ENCODE measurements around the gene ZNF512B. TPM values are rescaled to one million over a fixed set of nuclear protein-coding genes. Genes with fewer than 3 reads are reported as not detected.
"Not testable (repeated sequence)": the region's sequence is repeated elsewhere in the genome, so short reads cannot be mapped to it uniquely, and the experiment has no call there.

The ZNF512B gene
- total RNA-seq, 1 donor from 2014 or later: 17.6 TPM

DNA sequence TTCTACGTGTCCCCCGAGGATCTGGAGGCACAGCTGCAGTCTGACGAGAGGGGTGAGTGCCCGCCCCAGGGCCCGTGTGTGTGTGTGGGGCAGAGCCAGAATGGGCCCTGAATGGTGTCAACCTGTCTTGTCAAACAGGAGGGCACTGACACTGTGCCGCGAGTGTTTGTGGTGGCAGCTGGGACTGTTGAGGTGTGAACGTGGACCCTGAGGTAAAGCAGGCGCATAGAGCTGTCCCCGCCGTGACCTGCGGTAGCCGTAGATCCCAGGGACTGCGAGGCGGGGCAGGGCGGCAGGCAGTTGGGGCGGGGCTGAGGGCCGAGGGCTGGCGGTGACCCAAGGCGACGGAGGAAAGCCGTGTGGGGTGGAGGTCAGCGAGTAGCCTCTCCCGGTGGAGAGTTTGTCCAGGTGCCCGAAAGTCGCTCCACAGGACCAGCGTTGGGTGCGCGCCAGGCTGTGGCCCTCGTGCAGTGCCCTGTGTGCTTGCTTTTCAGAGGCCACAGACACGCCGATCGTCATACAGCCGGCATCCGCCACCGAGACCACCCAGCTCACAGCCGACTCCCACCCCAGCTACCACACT is 38.7 kb downstream of the ZNF512B start:
- no peaks in the 10 kb centered on the region for H3K27me3 ChIP-seq
- H3K4me3 ChIP-seq: no peak overlapping the region
- intact Hi-C loops (cut with DNase I): no loop called here
- H3K4me1 ChIP-seq: no peaks in the 10 kb centered on the region
- no peaks in the 10 kb centered on the region for H3K9me3 ChIP-seq
- no peak for DNase-seq
- no peak for ATAC-seq
- peaks cover 84% of the 10 kb centered on the region for H3K36me3 ChIP-seq
- no peak for TF ChIP-seq CTCF (IDR thresholded peaks at IDR 0.05)
- H3K27ac ChIP-seq: no peak overlapping the region

GRCh38 chr20:63929473-63929883 is 40.3 kb downstream of the ZNF512B start:
- H3K27me3 ChIP-seq; H3K9me3 ChIP-seq; DNase-seq; H3K27ac ChIP-seq; H3K4me1 ChIP-seq; intact Hi-C loops (cut with DNase I); ATAC-seq; H3K4me3 ChIP-seq: not testable (repeated sequence)
- peaks cover 71% of the 10 kb centered on the region for H3K36me3 ChIP-seq

- DNase-seq (no peak), ATAC-seq (no peak)
- Histone ChIP-seq H3K27me3 (no peaks in the 10 kb centered on the region), H3K4me3 (no peak overlapping the region), H3K27ac (no peak overlapping the region), H3K9me3 (no peaks in the 10 kb centered on the region), H3K36me3 (peaks cover 67% of the 10 kb centered on the region), H3K4me1 (no peaks in the 10 kb centered on the region)
- no peak for TF ChIP-seq CTCF (IDR thresholded peaks at IDR 0.05)
- intact Hi-C loops (cut with DNase I): no loop called here
Measured at GRCh38 chr20:63929071-63929470, 40.7 kb downstream of the ZNF512B start.

- H3K9me3 ChIP-seq: no peaks in the 10 kb centered on the region
- DNase-seq (no peak), ATAC-seq (no peak)
- no peak for TF ChIP-seq CTCF (IDR thresholded peaks at IDR 0.05)
- peaks cover 43% of the 10 kb centered on the region for H3K36me3 ChIP-seq
- intact Hi-C loops (cut with DNase I): no loop called here
- no peak overlapping the region for H3K4me3 ChIP-seq
- H3K4me1 ChIP-seq: no peaks in the 10 kb centered on the region
- no peaks in the 10 kb centered on the region for H3K27me3 ChIP-seq
- H3K27ac ChIP-seq: no peak overlapping the region
Measured at GRCh38 chr20:63926298-63926697, 43.4 kb downstream of the ZNF512B start.

GRCh38 chr20:63924241-63924640 is 45.5 kb downstream of the ZNF512B start:
- no peak for ATAC-seq
- no peak for TF ChIP-seq CTCF (IDR thresholded peaks at IDR 0.05)
- no peak overlapping the region for H3K27ac ChIP-seq

DNA sequence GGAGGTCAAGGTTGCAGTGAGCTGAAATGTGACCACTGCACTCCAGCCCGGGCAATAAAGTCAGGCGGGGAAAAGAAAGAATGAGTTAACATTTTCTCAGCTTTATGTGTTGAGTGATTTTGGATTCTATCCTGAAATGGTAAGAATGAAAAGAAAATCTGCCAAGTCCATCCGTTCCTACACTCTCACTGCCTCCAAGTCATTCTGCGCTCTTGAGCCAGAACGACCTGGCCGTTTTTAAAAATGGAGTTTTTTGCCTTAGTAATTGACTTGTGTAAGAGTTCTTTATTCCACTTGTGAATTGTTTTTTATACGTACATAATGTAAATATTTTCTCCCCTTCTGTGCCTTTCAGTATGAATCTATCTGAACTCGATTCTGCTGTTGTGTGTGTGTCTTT is 46.1 kb downstream of the ZNF512B start:
- ATAC-seq (no peak), DNase-seq (no peak)
- intact Hi-C loops (cut with DNase I): no loop called here
- Histone ChIP-seq H3K27me3 (no peaks in the 10 kb centered on the region), H3K4me3 (no peak overlapping the region), H3K9me3 (no peaks in the 10 kb centered on the region), H3K4me1 (no peaks in the 10 kb centered on the region), H3K27ac (no peak overlapping the region), H3K36me3 (peaks cover 22% of the 10 kb centered on the region)
- no peak for TF ChIP-seq CTCF (IDR thresholded peaks at IDR 0.05)

More at GRCh38 chr20:63924241-63924640, 45.5 kb downstream of the ZNF512B start:
- no peaks in the 10 kb centered on the region for H3K4me1 ChIP-seq
- peaks cover 23% of the 10 kb centered on the region for H3K36me3 ChIP-seq
- no peak for DNase-seq
- no peaks in the 10 kb centered on the region for H3K27me3 ChIP-seq
- H3K9me3 ChIP-seq: no peaks in the 10 kb centered on the region
- intact Hi-C loops (cut with DNase I): no loop called here
- H3K4me3 ChIP-seq: no peak overlapping the region
